GM18907 (cell line): ENCODE measurements around the gene SCFD2.
"Not testable (repeated sequence)": the region's sequence is repeated elsewhere in the genome, so short reads cannot be mapped to it uniquely, and the experiment has no call there.

Experiments
- ATAC-seq: cut with Tn5 transposase; IDR thresholded peaks from one replicate; pipeline ENCODE4 v1.9.1; 2021; ENCODE audit warnings: mild to moderate bottlenecking, moderate library complexity; ENCODE audit not compliant: unreplicated experiment

SCFD2 gene

GRCh38 chr4:52841682-52842456 is 524.0 kb downstream of the SCFD2 start:
- no peak for ATAC-seq

GRCh38 chr4:52840531-52841370 is 525.1 kb downstream of the SCFD2 start:
- no peak for ATAC-seq

GRCh38 chr4:52838729-52839586 is 526.9 kb downstream of the SCFD2 start:
- no peak for ATAC-seq

GRCh38 chr4:52837716-52838558 is 527.9 kb downstream of the SCFD2 start:
- no peak for ATAC-seq

GRCh38 chr4:52836678-52837077 is 529.2 kb downstream of the SCFD2 start:
- ATAC-seq, result no peak

- no peak for ATAC-seq
Observed at GRCh38 chr4:52836120-52836519, 529.7 kb downstream of the SCFD2 start.

GRCh38 chr4:52834641-52835456 is 531.0 kb downstream of the SCFD2 start:
- ATAC-seq, result not testable (repeated sequence)

- no peak for ATAC-seq
Observed at GRCh38 chr4:52833941-52834525, 531.8 kb downstream of the SCFD2 start.

GRCh38 chr4:52825460-52826090 is 540.3 kb downstream of the SCFD2 start:
- no peak for ATAC-seq

GRCh38 chr4:52824603-52825459 is 541.0 kb downstream of the SCFD2 start:
- no peak for ATAC-seq

- ATAC-seq, result no peak
Observed at GRCh38 chr4:52824270-52824602, 541.6 kb downstream of the SCFD2 start.

GRCh38 chr4:52823702-52824092 is 542.2 kb downstream of the SCFD2 start:
- ATAC-seq, result no peak
